Measurements from ENCODE around the gene CHMP1A.
"Not testable (repeated sequence)": the region's sequence is repeated elsewhere in the genome, so short reads cannot be mapped to it uniquely, and the experiment has no call there.

CHMP1A gene

GRCh38 chr16:89657442-89658220 lies at the start of gene CHMP1A, which contains the start of gene SPATA33:
Gene CHMP1A, minus strand, starts transcription at chr16:89657708. Its CDS starts 120 bp downstream, at chr16:89657588.
Gene SPATA33, plus strand, starts transcription at chr16:89657836. Its CDS starts 76 bp downstream, at chr16:89657912.
- Mint-ChIP-seq H3K27ac (peak within 1 kb of the TSS; percentile 86), H3K4me3 (peak within 1 kb of the TSS; percentile 91), H3K4me1 (peaks cover 36% of the 10 kb centered on the region), H3K27me3 (no peaks in the 10 kb centered on the region), H3K9me3 (no peaks in the 10 kb centered on the region), H3K36me3 (peaks cover 5% of the 10 kb centered on the region)

DNA sequence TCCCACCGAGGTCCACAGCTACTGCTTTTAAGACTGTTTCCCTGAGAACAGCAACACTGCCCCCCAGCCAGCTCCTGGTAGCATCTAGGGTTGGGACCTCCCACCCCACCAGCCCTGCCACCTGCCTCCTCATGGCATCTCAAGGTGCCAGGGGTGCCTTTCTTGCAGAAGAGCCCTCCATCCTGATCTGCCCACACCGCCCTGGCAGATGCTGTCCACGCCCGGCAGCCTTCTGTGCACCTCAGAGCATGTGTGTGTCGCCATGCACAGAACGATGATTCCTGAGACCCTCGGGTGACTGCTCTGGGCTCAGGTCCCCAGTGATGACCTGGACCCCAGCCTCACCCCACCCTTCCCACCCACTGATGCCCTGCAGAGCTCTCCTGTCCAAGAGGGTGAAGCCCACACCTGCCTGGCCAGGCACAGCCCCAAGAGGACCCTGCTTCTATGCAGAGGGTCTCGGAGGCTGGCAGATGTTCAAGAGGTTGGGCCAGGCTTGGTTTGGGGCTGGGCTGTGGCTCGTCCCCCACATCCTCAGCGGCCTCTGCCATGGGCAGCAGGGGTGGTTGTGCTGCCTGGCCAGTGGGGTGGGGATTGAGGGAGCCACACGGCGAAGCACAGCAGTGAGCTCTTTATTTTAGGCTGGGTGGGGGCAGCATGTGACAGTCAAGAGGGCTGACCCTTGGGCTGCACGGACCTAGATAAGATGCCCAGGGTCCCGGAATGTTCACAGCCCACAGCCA lies 49.2 kb upstream of the CHMP1A start:
- H3K36me3 Mint-ChIP-seq: no peaks in the 10 kb centered on the region
- no peak overlapping the region for H3K27ac Mint-ChIP-seq
- H3K27me3 Mint-ChIP-seq: no peaks in the 10 kb centered on the region
- H3K4me3 Mint-ChIP-seq: no peak overlapping the region
- H3K9me3 Mint-ChIP-seq: no peaks in the 10 kb centered on the region
- peaks cover 14% of the 10 kb centered on the region for H3K4me1 Mint-ChIP-seq

GRCh38 chr16:89705006-89705405 lies 47.5 kb upstream of the CHMP1A start:
- no peak overlapping the region for H3K4me3 Mint-ChIP-seq
- H3K4me1 Mint-ChIP-seq: peaks cover 19% of the 10 kb centered on the region
- no peak overlapping the region for H3K27ac Mint-ChIP-seq
- no peaks in the 10 kb centered on the region for H3K9me3 Mint-ChIP-seq
- H3K36me3 Mint-ChIP-seq: no peaks in the 10 kb centered on the region
- no peaks in the 10 kb centered on the region for H3K27me3 Mint-ChIP-seq

GRCh38 chr16:89704281-89704680 lies 46.8 kb upstream of the CHMP1A start:
- Mint-ChIP-seq H3K4me1 (peaks cover 23% of the 10 kb centered on the region), H3K4me3 (no peak overlapping the region), H3K27me3 (no peaks in the 10 kb centered on the region)

DNA sequence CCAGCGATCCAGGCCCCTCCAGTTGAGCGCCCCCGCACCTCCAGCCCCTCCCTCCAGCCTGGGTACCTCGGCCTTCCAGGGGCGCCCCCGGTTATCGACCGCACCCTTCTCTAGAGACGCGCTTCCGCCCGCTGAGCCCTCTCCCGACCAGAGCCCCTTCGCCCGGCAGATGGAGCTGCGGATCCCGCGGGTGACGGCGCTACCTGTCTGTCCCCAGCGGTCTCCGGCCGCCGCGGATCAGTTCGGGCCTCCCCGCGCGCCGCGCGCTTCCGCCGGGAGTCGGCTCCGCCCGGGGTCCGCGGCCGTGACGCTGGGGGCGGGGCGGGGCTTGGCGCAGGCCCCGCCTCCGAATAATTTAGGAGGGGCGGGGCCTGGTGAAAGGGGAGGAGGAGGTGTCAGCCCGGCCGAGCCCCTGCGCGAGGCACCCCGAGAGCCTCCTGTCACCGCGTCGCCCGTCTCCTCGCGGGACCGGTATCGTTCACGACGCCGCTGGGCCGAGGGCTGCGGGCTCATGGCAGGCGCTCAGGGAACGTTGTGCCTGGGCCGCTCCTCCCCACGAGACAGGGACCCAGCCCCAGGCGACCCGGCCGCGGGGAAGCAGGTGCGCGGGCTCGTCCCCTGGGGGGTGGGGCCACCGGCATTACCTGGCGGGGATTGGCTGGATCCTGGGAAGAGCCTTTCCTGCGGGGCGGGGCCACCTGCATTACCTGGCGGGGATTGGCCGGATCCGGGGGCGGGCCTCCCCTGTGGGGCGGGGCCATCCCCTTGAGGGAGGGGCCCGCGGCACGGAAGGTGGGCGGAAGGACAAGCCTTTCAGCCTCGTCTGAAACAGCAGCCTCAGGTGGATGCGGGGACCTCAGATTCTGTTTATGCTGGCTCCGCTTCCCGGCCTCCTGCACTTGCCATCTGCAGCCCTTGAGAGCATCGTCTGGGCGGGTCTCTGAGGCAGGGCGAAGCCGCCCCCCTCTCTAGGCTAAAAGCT lies 44.2 kb upstream of the CHMP1A start, which contains the start of gene SPATA2L:
TSS of gene SPATA2L (minus strand) at position 281 of the 982 bp plus-strand sequence. CDS start 473 bp downstream, outside the sequence.
- no peaks in the 10 kb centered on the region for H3K27me3 Mint-ChIP-seq

More at GRCh38 chr16:89704281-89704680, 46.8 kb upstream of the CHMP1A start:
- no peaks in the 10 kb centered on the region for H3K9me3 Mint-ChIP-seq
- no peak overlapping the region for H3K27ac Mint-ChIP-seq
- no peaks in the 10 kb centered on the region for H3K36me3 Mint-ChIP-seq

DNA sequence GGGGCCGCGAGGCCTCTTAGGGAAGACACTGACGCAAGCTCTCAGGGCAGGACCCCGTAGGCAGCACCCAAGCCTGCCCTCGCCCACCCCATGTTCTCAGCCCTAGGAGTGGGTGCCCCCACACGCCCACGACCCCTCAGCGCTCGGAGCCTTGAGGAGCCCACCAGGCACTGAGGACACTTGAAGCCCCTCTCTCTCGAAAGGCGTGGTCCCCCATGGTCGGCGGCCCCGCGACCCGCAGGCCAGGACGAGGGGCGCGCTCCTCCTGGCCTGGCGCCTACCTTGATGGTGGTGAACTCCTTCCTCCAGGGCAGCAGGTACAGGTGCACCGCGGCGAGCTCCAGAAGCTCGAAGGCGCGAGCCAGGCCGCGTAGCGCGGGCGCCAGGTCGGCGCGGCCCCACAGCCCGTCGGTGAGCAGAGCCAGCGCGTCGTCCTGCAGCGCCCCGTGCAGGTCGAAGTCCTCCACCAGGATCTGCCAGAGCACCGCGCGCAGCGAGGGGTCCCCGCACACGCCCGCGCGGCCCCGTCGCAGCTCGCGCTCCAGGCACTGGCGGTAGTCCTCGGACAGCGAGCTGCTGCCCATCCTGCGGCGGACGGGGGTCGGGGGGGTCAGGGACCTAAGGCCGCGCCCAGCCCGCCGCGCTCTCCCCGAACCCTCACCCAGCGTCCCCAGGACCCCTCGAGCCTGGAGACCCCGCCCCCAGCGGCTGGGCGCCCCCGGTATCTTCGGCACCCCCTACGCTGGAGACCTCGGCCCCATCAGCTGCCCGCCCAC lies 43.3 kb upstream of the CHMP1A start:
- Mint-ChIP-seq H3K9me3 (no peaks in the 10 kb centered on the region), H3K27me3 (no peaks in the 10 kb centered on the region), H3K4me1 (peaks cover 23% of the 10 kb centered on the region), H3K27ac (no peak overlapping the region), H3K4me3 (peak overlapping the region; percentile 66), H3K36me3 (peaks cover 2% of the 10 kb centered on the region)

More for the DNA sequence above, 44.2 kb upstream of the CHMP1A start, which contains the start of gene SPATA2L:
- Mint-ChIP-seq H3K27ac (peak within 1 kb of the TSS; percentile 11), H3K4me3 (peak within 1 kb of the TSS; percentile 76), H3K9me3 (no peaks in the 10 kb centered on the region), H3K36me3 (peaks cover 2% of the 10 kb centered on the region), H3K4me1 (peaks cover 27% of the 10 kb centered on the region)

DNA sequence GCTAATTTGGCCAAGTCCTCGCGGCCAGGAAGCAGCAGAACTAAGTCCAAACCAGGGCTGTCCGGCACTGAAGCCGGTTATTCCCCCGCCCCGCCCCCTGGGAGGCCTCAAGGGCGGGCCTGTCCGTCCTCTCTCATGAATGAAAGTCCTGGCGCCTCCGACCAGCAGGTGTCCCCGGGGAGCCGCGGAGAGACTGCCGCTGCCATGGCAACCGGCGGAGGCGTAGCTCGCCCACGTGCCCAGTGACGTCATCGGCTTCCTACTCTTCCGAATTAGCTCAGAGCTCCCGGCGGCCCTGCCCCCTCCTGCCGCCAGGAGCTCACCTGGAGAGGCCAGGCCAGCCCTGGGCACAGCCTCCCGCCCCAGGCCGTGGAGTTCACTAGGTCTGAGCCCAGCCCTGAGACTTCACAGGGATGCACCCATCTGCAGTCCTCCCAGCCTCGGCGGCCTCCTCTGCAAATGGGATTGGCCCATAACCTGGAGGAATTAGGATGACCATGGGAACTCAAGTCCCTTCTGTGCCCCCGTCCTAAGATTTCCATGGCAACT lies 42.7 kb upstream of the CHMP1A start:
- Mint-ChIP-seq H3K9me3 (no peaks in the 10 kb centered on the region), H3K27me3 (no peaks in the 10 kb centered on the region), H3K4me3 (peak overlapping the region; percentile 66), H3K27ac (peak overlapping the region; percentile 79), H3K4me1 (peaks cover 22% of the 10 kb centered on the region), H3K36me3 (peaks cover 2% of the 10 kb centered on the region)

- H3K27ac Mint-ChIP-seq, H3K9me3 Mint-ChIP-seq, H3K27me3 Mint-ChIP-seq, H3K36me3 Mint-ChIP-seq: not testable (repeated sequence)
- Mint-ChIP-seq H3K4me3 (peak overlapping the region; percentile 66), H3K4me1 (peaks cover 22% of the 10 kb centered on the region)
These were observed 42.2 kb upstream of the CHMP1A start for GRCh38 chr16:89699629-89700099.

DNA sequence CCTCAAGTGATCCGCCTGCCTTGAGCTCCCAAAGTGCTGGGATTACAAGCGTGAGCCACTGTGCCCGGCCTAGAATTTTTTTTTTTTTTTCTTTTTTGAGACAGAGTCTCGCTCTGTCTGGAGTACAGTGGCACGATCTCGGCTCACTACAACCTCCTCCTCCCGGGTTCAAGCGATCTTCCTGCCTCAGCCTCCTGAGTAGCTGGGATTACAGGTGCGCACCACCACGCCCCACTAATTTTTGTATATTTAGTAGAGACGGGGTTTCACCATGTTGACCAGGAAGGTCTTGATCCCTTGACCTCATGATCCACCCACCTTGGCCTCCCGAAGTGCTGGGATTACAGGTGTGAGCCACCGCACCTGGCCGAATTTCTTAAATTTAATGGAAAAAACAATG lies 41.2 kb upstream of the CHMP1A start:
- not testable (repeated sequence) for H3K27ac Mint-ChIP-seq, H3K9me3 Mint-ChIP-seq, H3K36me3 Mint-ChIP-seq, H3K27me3 Mint-ChIP-seq, H3K4me3 Mint-ChIP-seq
- peaks cover 22% of the 10 kb centered on the region for H3K4me1 Mint-ChIP-seq

DNA sequence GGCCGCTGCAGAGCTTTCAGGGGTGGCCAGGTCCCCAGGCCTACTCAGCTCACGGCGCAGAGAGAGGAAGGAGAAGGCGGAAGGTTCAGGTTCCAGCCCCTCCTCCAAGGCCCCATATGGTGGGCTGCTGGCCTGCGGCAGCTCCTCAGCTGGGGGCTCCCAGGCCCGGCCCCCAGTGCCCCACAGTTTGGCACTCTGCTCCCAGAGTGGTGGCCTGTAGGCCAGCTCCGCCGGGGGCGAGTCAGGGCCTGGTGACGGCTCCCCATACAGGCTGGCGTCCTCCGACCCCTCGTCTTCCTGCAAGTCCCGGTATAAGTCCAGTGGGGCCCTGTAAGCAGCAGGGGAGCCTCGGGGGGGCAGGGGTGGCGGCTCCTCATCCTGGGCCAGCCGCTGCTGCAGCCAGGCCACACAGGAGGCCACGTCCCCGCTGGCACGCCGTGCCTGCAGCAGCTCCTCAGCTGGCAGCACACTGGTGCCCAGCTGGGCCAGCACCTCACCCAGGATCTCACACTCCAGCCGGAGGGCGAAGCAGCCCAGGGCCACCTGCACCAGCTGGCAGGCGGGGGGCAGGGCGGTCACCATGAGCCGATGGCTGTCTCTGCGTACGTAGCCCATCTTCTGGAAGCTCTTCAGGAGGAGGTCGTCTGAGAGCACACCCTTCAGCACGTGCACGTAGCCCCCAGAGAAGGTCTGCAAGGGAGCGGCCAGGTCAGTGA lies 40.3 kb upstream of the CHMP1A start:
- H3K36me3 Mint-ChIP-seq: peaks cover 2% of the 10 kb centered on the region
- H3K4me3 Mint-ChIP-seq: no peak overlapping the region
- H3K4me1 Mint-ChIP-seq: peaks cover 22% of the 10 kb centered on the region

GRCh38 chr16:89697161-89697615 lies 39.7 kb upstream of the CHMP1A start:
- Mint-ChIP-seq H3K27me3 (no peaks in the 10 kb centered on the region), H3K4me3 (no peak overlapping the region), H3K27ac (no peak overlapping the region), H3K36me3 (peaks cover 2% of the 10 kb centered on the region), H3K9me3 (no peaks in the 10 kb centered on the region), H3K4me1 (peaks cover 17% of the 10 kb centered on the region)

More for the DNA sequence above, 40.3 kb upstream of the CHMP1A start:
- no peaks in the 10 kb centered on the region for H3K9me3 Mint-ChIP-seq
- H3K27me3 Mint-ChIP-seq: no peaks in the 10 kb centered on the region
- no peak overlapping the region for H3K27ac Mint-ChIP-seq

- peaks cover 2% of the 10 kb centered on the region for H3K36me3 Mint-ChIP-seq
- no peak overlapping the region for H3K4me3 Mint-ChIP-seq
- no peaks in the 10 kb centered on the region for H3K9me3 Mint-ChIP-seq
These were observed 39.2 kb upstream of the CHMP1A start for GRCh38 chr16:89696670-89697128.

DNA sequence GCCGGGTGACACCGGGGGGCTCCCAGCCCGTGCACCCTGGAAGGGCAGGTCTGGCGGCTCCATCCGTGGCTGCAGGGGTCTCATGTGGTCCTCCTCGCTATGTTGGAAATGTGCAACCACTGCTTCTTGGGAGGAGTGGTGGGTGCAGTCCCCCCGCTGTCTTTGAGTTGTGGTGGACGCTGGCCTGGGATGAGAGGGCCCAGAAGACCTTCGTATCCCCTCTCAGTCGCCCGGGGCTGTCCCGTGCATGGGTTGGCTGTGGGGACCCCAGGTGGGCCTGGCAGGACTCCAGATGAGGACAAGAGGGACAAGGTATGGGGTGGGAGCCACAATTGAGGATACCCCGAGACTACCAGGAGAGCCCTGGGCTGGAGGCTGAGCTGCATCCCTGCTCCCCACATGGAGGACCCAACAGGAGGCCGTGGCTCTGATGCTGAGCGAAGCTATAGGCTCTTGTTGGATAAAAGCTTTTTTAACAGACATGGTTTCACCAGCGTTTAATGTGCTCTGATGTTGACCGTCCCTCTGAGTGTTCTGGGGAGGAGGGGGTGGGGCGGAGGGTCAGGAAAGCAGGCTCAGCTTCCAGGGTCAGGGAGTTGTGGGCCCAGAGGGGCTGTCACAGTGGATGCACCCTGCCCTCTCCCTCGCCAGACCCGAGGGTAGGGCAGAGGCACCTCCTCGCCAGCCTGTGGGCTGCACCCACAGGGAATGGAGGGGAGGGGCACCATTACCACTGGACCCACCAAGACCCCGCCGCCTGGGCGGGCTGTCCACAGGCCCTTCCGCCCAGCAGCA lies 38.6 kb upstream of the CHMP1A start:
- no peaks in the 10 kb centered on the region for H3K27me3 Mint-ChIP-seq
- no peaks in the 10 kb centered on the region for H3K9me3 Mint-ChIP-seq
- H3K4me1 Mint-ChIP-seq: peaks cover 17% of the 10 kb centered on the region
- H3K36me3 Mint-ChIP-seq: peaks cover 2% of the 10 kb centered on the region
- H3K4me3 Mint-ChIP-seq: no peak overlapping the region
- H3K27ac Mint-ChIP-seq: no peak overlapping the region

More at GRCh38 chr16:89696670-89697128, 39.2 kb upstream of the CHMP1A start:
- peaks cover 17% of the 10 kb centered on the region for H3K4me1 Mint-ChIP-seq
- H3K27me3 Mint-ChIP-seq: no peaks in the 10 kb centered on the region
- H3K27ac Mint-ChIP-seq: no peak overlapping the region
